Peyer's patch (tissue), 4 donors: ENCODE results near the gene CDH24.

ENCODE experiments used
- CTCF ChIP-seq, 6 experiments: fragments of 450-650 bp in 4 of 6; fragments of 200-600 bp in 2 of 6; sonication (generic) in 1 of 6; IDR thresholded peaks; one replicate each; pipeline ENCODE4 v1.5.1; 2017 to 2019; ENCODE audit warnings: antibody characterized with exemption in 6 of 6, mild to moderate bottlenecking in 3 of 6, moderate library complexity in 1 of 6
- POLR2A ChIP-seq, 2 donors: fragments of 450-650 bp; IDR thresholded peaks; one replicate each; pipeline ENCODE4 v1.5.1; 2017; ENCODE audit warnings: antibody characterized with exemption in 2 of 2, mild to moderate bottlenecking in 2 of 2, moderate library complexity in 2 of 2

DNA sequence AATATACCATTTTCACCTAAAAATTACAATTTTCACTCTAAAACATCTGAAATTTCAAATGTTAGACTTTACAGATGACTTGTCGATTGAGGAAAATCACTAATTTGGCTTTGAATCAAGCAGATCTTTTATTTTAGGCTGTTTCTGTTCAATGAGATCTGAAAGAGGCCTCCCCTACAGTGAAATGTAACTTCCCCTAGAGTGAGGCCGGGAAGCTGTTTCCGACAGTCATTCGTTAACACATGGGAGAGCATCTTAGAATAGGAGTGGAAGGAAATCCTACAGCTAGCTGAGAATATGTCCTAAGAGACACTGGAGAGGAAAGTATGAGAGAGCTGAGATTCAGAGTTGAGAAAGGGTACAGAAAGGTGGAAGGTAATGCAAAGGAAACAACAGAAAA is 41.7 kb downstream of the CDH24 start:
- TF ChIP-seq CTCF (IDR thresholded peaks at IDR 0.05) (no peak), POLR2A (IDR thresholded peaks at IDR 0.05) (no peak)
